WI38 (cell line): ENCODE results near the gene AMZ1.

Experiments used
- H3K4me3 ChIP-seq: 2 replicates; pipeline ENCODE4 v1.5.1; 2011; ENCODE audit warnings: low read depth, mild to moderate bottlenecking, control low read depth, low read length
- TF ChIP-seq, protein P1 (sequence below): IDR thresholded peaks from 2 replicates; pipeline ENCODE4 v1.5.1; 2012; ENCODE audit warnings: low read depth, mild to moderate bottlenecking, control low read depth, low read length

Gene AMZ1

GRCh38 chr7:2750004-2750407 is 62.0 kb downstream of the AMZ1 start:
- TF ChIP-seq, protein P1, sequence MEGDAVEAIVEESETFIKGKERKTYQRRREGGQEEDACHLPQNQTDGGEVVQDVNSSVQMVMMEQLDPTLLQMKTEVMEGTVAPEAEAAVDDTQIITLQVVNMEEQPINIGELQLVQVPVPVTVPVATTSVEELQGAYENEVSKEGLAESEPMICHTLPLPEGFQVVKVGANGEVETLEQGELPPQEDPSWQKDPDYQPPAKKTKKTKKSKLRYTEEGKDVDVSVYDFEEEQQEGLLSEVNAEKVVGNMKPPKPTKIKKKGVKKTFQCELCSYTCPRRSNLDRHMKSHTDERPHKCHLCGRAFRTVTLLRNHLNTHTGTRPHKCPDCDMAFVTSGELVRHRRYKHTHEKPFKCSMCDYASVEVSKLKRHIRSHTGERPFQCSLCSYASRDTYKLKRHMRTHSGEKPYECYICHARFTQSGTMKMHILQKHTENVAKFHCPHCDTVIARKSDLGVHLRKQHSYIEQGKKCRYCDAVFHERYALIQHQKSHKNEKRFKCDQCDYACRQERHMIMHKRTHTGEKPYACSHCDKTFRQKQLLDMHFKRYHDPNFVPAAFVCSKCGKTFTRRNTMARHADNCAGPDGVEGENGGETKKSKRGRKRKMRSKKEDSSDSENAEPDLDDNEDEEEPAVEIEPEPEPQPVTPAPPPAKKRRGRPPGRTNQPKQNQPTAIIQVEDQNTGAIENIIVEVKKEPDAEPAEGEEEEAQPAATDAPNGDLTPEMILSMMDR = no peak

GRCh38 chr7:2751086-2751485 is 63.1 kb downstream of the AMZ1 start:
- TF ChIP-seq, protein P1 = no peak
- H3K4me3 ChIP-seq = no peak overlapping the region

More at GRCh38 chr7:2750004-2750407, 62.0 kb downstream of the AMZ1 start:
- no peak overlapping the region for H3K4me3 ChIP-seq

- H3K4me3 ChIP-seq = no peak overlapping the region
- TF ChIP-seq, protein P1 = no peak
Measured at GRCh38 chr7:2753148-2753547, 65.1 kb downstream of the AMZ1 start.

DNA sequence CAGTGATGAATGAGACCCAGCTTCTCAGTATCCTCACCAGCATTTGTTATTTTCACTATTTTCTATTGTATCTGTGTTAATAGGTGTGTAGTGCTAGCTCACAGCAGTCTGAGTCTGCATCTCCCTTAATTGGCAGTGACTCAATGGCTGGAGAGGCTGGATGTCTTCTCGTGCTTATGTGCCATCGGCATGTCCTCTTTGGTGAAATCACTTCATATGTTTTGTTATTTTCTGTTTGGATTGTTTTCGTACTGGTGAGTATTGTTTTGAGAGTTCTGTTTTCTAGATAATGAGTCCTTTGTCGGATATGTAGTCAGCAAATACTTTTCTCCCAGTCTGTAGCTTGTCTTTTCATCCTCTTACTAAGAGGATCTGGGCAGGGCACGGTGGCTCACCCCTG is 66.1 kb downstream of the AMZ1 start:
- no peak overlapping the region for H3K4me3 ChIP-seq
- TF ChIP-seq, protein P1 = no peak

- H3K4me3 ChIP-seq = no peak overlapping the region
- TF ChIP-seq, protein P1 = no peak
Measured at GRCh38 chr7:2754912-2755311, 66.9 kb downstream of the AMZ1 start.

DNA sequence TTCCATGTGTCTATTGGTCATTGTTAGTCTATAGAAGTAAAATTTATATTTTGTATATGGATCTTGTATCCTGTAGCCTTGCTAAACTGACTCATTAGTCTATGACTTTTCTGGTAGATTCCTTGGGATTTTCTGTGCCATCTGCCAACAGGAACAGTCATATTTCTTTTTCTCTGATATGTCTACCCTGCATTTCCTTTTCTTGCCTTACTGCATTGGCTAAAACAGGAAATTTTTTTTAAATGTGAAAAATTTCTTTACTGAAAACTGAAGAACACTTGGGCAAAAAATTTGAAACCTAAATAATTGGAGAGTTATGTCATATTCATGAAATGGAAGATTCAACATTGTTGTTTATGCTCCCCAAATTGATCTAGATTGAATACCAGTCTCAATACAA is 67.5 kb downstream of the AMZ1 start:
- H3K4me3 ChIP-seq = no peak overlapping the region
- TF ChIP-seq, protein P1 = no peak

- H3K4me3 ChIP-seq = 0 out of 2 replicates have a peak overlapping the region, but pooled peaks have one; percentile 2
Measured at GRCh38 chr7:2757361-2757903, 69.4 kb downstream of the AMZ1 start.

More at GRCh38 chr7:2757361-2757903, 69.4 kb downstream of the AMZ1 start:
- TF ChIP-seq, protein P1 = no peak
